DLD1 (cell line): ENCODE measurements around the gene ENO2.

ENCODE experiments used
- in situ Hi-C: cut with HindIII; loops from 2 replicates; pipeline ENCODE4 v1.10.0; 2017; ENCODE audit warnings: low sequenced_read_pairs

Gene ENO2

DNA sequence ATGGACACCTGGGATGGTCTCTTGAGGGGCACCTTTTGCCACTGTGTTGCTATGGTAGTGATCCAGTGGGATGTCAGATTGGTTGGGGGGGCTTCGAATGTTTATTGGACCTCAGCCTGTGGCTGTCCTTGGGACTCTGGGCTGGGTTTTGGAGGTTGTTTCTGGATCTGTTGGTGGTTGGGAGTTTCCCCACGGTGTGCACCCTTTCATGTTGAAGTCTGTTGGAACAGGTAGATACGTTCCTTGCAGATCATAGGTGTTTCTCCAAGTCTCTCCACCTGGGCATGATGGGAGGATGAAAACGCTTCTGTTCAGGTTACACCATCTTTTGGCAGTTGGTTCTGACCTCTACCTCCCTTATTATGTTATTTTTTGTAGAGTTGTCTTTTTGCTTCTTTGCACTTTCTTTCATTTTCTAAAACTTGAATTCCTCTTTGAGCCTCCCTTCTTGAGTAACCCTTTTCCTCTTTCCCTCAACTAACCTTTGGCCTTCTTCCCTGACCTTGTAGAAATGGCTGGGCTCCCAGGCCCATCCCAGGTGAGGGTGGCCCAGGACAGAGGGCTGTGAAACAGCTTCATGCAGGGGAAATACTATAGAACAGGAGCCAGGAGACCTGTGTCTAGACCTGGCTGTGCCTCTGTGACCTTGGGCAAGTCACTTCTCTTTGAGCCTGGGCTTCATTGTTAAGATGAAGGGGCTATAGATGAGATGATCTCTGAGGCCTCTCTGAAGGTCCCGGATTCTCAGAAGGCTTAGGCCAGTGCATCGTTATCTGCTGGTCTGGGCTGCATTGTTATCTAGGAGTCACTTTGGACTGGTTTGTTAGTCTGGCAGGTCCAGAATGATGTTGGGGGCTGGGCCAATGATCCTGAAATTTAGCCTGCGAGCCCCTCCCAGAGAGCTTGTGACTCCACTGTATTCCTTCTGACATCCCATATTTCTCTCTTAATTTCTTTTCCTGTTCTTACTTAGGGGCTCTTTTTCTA lies 15.4 kb downstream of the ENO2 start:
- in situ Hi-C loops, result no loop called here

- in situ Hi-C loops, result no loop called here
Measured at GRCh38 chr12:6932766-6933165, 18.4 kb downstream of the ENO2 start.

DNA sequence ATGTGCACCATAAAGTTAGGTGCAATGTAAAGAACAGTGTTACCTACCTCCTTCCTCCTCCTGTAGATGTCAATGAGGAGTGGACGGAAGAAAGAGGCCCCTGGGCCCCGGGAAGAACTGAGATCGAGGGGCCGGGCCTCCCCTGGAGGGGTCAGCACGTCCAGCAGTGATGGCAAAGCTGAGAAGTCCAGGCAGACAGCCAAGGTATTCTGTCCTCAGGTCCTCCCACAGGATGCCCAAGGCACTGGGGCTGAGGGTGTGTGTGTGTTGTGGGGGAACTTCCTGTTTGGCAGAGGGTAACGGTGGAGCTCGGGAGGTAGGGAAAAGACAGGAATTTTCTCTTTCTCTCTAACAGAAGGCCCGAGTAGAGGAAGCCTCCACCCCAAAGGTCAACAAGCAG lies 19.7 kb downstream of the ENO2 start:
- in situ Hi-C loops, result no loop called here

DNA sequence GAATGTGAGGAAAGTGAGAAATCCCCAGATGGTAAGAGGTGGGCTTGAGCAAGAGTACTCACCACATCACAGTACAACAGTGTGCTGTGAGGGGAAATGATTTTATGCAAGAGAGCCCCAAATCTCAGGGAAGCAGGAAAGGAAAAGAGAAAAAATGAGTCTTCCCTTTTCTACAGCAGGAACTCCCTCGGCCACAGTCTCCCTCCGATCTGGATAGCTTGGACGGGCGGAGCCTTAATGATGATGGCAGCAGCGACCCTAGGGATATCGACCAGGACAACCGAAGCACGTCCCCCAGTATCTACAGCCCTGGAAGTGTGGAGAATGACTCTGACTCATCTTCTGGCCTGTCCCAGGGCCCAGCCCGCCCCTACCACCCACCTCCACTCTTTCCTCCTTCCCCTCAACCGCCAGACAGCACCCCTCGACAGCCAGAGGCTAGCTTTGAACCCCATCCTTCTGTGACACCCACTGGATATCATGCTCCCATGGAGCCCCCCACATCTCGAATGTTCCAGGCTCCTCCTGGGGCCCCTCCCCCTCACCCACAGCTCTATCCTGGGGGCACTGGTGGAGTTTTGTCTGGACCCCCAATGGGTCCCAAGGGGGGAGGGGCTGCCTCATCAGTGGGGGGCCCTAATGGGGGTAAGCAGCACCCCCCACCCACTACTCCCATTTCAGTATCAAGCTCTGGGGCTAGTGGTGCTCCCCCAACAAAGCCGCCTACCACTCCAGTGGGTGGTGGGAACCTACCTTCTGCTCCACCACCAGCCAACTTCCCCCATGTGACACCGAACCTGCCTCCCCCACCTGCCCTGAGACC lies 21.2 kb downstream of the ENO2 start:
- in situ Hi-C loops, result no loop called here

GRCh38 chr12:6936194-6936635 lies 21.8 kb downstream of the ENO2 start:
- in situ Hi-C loops, result no loop called here

DNA sequence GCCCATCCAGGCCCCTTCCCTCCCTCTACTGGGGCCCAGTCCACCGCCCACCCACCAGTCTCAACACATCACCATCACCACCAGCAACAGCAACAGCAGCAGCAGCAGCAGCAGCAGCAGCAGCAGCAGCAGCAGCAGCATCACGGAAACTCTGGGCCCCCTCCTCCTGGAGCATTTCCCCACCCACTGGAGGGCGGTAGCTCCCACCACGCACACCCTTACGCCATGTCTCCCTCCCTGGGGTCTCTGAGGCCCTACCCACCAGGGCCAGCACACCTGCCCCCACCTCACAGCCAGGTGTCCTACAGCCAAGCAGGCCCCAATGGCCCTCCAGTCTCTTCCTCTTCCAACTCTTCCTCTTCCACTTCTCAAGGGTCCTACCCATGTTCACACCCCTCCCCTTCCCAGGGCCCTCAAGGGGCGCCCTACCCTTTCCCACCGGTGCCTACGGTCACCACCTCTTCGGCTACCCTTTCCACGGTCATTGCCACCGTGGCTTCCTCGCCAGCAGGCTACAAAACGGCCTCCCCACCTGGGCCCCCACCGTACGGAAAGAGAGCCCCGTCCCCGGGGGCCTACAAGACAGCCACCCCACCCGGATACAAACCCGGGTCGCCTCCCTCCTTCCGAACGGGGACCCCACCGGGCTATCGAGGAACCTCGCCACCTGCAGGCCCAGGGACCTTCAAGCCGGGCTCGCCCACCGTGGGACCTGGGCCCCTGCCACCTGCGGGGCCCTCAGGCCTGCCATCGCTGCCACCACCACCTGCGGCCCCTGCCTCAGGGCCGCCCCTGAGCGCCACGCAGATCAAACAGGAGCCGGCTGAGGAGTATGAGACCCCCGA lies 22.5 kb downstream of the ENO2 start:
- in situ Hi-C loops, result no loop called here

- in situ Hi-C loops, result no loop called here
Measured at GRCh38 chr12:6937481-6938352, 23.3 kb downstream of the ENO2 start.

DNA sequence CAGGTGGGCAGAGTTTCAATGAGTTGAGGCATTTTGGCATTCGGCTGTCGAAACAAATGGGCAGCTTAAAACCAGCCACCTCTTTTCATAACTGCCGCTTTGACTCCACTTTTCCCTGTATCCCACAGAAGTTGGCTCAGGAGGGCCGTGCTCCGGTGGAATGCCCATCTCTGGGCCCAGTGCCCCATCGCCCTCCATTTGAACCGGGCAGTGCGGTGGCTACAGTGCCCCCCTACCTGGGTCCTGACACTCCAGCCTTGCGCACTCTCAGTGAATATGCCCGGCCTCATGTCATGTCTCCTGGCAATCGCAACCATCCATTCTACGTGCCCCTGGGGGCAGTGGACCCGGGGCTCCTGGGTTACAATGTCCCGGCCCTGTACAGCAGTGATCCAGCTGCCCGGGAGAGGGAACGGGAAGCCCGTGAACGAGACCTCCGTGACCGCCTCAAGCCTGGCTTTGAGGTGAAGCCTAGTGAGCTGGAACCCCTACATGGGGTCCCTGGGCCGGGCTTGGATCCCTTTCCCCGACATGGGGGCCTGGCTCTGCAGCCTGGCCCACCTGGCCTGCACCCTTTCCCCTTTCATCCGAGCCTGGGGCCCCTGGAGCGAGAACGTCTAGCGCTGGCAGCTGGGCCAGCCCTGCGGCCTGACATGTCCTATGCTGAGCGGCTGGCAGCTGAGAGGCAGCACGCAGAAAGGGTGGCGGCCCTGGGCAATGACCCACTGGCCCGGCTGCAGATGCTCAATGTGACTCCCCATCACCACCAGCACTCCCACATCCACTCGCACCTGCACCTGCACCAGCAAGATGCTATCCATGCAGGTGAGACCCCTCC lies 24.2 kb downstream of the ENO2 start:
- in situ Hi-C loops, result no loop called here

- in situ Hi-C loops, result no loop called here
Measured at GRCh38 chr12:6939191-6939540, 24.8 kb downstream of the ENO2 start.

- in situ Hi-C loops, result no loop called here
Measured at GRCh38 chr12:6941267-6941666, 26.9 kb downstream of the ENO2 start.

DNA sequence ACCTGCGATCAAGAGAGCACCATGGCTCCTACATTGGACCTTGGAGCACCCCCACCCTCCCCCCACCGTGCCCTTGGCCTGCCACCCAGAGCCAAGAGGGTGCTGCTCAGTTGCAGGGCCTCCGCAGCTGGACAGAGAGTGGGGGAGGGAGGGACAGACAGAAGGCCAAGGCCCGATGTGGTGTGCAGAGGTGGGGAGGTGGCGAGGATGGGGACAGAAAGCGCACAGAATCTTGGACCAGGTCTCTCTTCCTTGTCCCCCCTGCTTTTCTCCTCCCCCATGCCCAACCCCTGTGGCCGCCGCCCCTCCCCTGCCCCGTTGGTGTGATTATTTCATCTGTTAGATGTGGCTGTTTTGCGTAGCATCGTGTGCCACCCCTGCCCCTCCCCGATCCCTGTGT lies 27.4 kb downstream of the ENO2 start:
- in situ Hi-C loops, result no loop called here

DNA sequence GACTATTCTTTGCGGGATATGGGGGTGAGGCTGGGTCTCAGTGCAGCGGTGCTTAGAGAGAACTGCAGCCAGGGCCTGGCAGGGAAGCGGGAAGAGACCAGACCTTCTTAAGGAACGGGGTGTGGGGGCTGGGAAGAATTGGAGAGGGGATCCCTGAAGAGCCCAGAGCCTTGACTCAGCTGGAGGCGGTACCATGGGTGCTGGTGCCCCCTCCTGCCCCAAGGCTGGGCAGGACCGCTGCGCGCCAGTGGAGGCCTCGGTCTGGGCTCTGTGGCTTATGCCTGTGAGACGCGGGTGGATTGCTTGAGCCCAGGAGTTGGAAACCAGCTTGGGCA lies 27.9 kb downstream of the ENO2 start:
- in situ Hi-C loops, result no loop called here

- in situ Hi-C loops, result no loop called here
Measured at GRCh38 chr12:6943389-6943721, 29.0 kb downstream of the ENO2 start.

DNA sequence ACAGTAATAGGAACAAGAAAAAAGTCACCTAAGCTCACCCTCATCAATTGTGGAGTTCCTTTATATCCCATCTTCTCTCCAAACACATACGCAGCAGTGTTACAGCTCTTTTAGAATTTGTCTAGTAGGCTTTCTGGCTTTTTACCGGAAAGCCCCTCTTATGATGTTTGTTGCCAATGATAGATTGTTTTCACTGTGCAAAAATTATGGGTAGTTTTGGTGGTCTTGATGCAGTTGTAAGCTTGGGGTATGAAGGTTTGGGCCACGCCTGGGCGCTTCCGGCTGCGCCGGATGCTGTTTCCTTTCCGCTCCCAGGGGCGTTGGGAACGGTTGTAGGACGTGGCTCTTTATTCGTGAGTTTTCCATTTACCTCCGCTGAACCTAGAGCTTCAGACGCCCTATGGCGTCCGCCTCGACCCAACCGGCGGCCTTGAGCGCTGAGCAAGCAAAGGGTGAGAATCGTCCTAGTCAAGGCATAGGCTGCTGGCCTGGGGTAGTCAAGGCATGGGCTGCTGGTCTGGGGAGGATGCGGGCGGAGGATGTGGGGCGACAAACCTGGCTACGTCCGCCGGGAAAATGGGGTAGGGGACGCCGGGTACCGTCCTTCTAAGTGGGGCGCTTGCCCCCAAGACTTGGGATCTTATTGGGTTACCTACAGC lies 29.5 kb downstream of the ENO2 start, which contains the start of the genes C12orf57 and RNU7-1:
Gene C12orf57 (plus strand): TSS at position 301 of the 659 bp plus-strand sequence. CDS start 100 bp downstream, at position 401.
Gene RNU7-1 (plus strand): TSS at position 95 of the 659 bp plus-strand sequence.
- in situ Hi-C loops, result no loop called here

GRCh38 chr12:6944381-6945186 lies 30.2 kb downstream of the ENO2 start:
- in situ Hi-C loops, result no loop called here

- in situ Hi-C loops, result no loop called here
Measured at GRCh38 chr12:6945613-6946012, 31.2 kb downstream of the ENO2 start.

GRCh38 chr12:6946033-6946919 lies 31.9 kb downstream of the ENO2 start:
- in situ Hi-C loops, result no loop called here
